ENCODE results near the gene HADHB. TPM values are rescaled to one million over a fixed set of nuclear protein-coding genes. Genes with fewer than 3 reads are reported as not detected.
A peak's percentile ranks its signal among the peaks of the same experiment; 100 is the strongest.

Gene HADHB
- total RNA-seq, 4 donors from 2014 or later, result 57.6 to 150 (median 85.1) TPM

GRCh38 chr2:26281226-26281625 is 36.5 kb downstream of the HADHB start:
- no peak for DNase-seq
- TF ChIP-seq, protein P1, sequence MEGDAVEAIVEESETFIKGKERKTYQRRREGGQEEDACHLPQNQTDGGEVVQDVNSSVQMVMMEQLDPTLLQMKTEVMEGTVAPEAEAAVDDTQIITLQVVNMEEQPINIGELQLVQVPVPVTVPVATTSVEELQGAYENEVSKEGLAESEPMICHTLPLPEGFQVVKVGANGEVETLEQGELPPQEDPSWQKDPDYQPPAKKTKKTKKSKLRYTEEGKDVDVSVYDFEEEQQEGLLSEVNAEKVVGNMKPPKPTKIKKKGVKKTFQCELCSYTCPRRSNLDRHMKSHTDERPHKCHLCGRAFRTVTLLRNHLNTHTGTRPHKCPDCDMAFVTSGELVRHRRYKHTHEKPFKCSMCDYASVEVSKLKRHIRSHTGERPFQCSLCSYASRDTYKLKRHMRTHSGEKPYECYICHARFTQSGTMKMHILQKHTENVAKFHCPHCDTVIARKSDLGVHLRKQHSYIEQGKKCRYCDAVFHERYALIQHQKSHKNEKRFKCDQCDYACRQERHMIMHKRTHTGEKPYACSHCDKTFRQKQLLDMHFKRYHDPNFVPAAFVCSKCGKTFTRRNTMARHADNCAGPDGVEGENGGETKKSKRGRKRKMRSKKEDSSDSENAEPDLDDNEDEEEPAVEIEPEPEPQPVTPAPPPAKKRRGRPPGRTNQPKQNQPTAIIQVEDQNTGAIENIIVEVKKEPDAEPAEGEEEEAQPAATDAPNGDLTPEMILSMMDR (IDR thresholded peaks at IDR 0.05), result no peak
- TF ChIP-seq POLR2A (IDR thresholded peaks at IDR 0.05), result no peak
- WGBS, 2 donors, result 46% methylated on average over 2 of the region's 2 CpGs
- intact Hi-C loops (cut with DNase I), result no loop called here
- Histone ChIP-seq H3K27me3 (no peaks in the 10 kb centered on the region), H3K4me3 (no peak overlapping the region), H3K4me1 (peaks cover 0 to 12% (median 0%) of the 10 kb centered on the region in 3 donors), H3K9me3 (no peaks in the 10 kb centered on the region), H3K27ac (peak overlapping the region in 2 of 4 donors; percentile 30 to 61), H3K36me3 (peaks cover 13 to 95% (median 53%) of the 10 kb centered on the region in 3 donors)

DNA sequence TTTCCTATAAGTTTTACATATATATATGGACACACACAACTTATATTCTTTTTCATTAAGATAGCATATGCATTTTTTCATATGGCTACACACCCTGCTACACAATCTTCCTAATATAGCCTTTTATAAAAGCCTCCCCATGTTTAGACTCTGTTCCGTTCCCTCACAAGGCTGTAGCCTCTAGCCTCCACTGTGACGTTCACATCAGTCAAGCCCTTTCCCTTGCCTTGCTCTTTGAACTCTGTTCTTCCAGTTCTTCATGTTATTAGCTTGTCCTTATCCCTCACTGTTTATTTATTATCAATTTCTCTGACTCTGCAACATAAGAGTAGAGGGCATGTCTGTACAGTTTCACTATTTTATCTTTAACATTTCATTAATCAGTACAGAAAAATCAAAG is 38.9 kb downstream of the HADHB start:
- Histone ChIP-seq H3K36me3 (peaks cover 14 to 100% (median 48%) of the 10 kb centered on the region in 3 donors), H3K9me3 (no peaks in the 10 kb centered on the region), H3K27me3 (no peaks in the 10 kb centered on the region), H3K4me3 (no peak overlapping the region), H3K4me1 (peaks cover 0 to 12% (median 0%) of the 10 kb centered on the region in 3 donors), H3K27ac (peak overlapping the region in 2 of 4 donors; percentile 2 to 15)
- WGBS, 2 donors, result 72 to 88% methylated on average over 2 of the region's 2 CpGs
- intact Hi-C loops (cut with DNase I), result no loop called here
- no peak for TF ChIP-seq POLR2A (IDR thresholded peaks at IDR 0.05)
- TF ChIP-seq, protein P1 (IDR thresholded peaks at IDR 0.05), result no peak
- no peak for DNase-seq

DNA sequence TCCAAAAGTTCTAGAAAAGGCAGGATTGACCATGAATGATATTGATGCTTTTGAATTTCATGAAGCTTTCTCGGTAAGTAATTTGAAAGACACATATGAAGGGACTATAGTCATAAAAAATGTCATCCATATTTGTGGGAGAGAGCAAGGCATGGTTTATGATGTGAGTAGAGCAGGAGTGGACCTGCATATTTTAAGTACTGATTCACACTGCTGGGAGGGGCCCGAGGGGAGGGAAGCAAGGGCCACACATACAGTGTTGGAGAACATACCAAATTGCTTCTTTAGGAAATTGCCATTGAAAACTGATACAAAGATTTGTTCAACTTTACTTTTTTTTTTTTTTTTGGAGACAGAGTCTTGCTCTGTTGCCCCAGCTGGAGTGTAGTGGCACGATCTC is 39.4 kb downstream of the HADHB start:
- WGBS, 2 donors, result 80 to 86% methylated on average over 3 of the region's 3 CpGs
- DNase-seq, result no peak
- peaks cover 8 to 100% (median 47%) of the 10 kb centered on the region in 3 donors for H3K36me3 ChIP-seq

GRCh38 chr2:26285931-26286330 is 41.2 kb downstream of the HADHB start:
- no peak for DNase-seq
- H3K4me1 ChIP-seq, result peaks cover 0 to 10% (median 0%) of the 10 kb centered on the region in 3 donors
- no peak overlapping the region for H3K4me3 ChIP-seq
- no peaks in the 10 kb centered on the region for H3K9me3 ChIP-seq
- peaks cover 5 to 100% (median 39%) of the 10 kb centered on the region in 3 donors for H3K36me3 ChIP-seq
- intact Hi-C loops (cut with DNase I), result no loop called here
- no peak for TF ChIP-seq POLR2A (IDR thresholded peaks at IDR 0.05)
- TF ChIP-seq, protein P1 (IDR thresholded peaks at IDR 0.05), result no peak
- H3K27me3 ChIP-seq, result no peaks in the 10 kb centered on the region
- WGBS, 2 donors, result 100% methylated on average over 3 of the region's 3 CpGs
- no peak overlapping the region for H3K27ac ChIP-seq

More for the DNA sequence above, 39.4 kb downstream of the HADHB start:
- Histone ChIP-seq H3K4me1 (peaks cover 0 to 12% (median 0%) of the 10 kb centered on the region in 3 donors), H3K9me3 (no peaks in the 10 kb centered on the region), H3K4me3 (no peak overlapping the region), H3K27me3 (no peaks in the 10 kb centered on the region), H3K27ac (no peak overlapping the region)
- TF ChIP-seq, protein P1 (IDR thresholded peaks at IDR 0.05), result no peak
- no peak for TF ChIP-seq POLR2A (IDR thresholded peaks at IDR 0.05)
- intact Hi-C loops (cut with DNase I), result no loop called here

DNA sequence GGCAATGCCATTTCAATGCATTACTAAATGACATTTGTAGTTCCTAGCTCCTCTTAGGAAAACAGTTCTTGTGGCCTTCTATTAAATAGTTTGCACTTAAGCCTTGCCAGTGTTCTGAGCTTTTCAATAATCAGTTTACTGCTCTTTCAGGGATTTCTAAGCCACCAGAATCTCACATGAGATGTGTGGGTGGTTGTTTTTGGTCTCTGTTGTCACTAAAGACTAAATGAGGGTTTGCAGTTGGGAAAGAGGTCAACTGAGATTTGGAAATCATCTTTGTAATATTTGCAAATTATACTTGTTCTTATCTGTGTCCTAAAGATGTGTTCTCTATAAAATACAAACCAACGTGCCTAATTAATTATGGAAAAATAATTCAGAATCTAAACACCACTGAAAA is 45.3 kb downstream of the HADHB start:
- intact Hi-C loops (cut with DNase I), result no loop called here
- Histone ChIP-seq H3K4me1 (peaks cover 0 to 16% (median 0%) of the 10 kb centered on the region in 3 donors), H3K27me3 (no peaks in the 10 kb centered on the region), H3K4me3 (no peak overlapping the region), H3K36me3 (peaks cover 5 to 63% (median 15%) of the 10 kb centered on the region in 3 donors), H3K27ac (no peak overlapping the region), H3K9me3 (no peaks in the 10 kb centered on the region)
- DNase-seq, result no peak
- TF ChIP-seq POLR2A (IDR thresholded peaks at IDR 0.05), result no peak
- TF ChIP-seq, protein P1 (IDR thresholded peaks at IDR 0.05), result no peak
- 69 to 81% methylated on average over 1 of the region's 1 CpG for WGBS, 2 donors

All from esophagus squamous epithelium (tissue), 5 donors.